Suprapubic skin (tissue), 4 donors: Measurements from ENCODE around the gene TRIM44.

Source experiments
- POLR2A ChIP-seq, 2 donors: fragments of 450-650 bp; IDR thresholded peaks; one replicate each; pipeline ENCODE4 v1.6.1; 2017; ENCODE audit warnings: antibody characterized with exemption in 2 of 2, mild to moderate bottlenecking in 2 of 2, moderate library complexity in 2 of 2
- POLR2AphosphoS5 ChIP-seq, 3 donors: sonication (generic); formaldehyde crosslinking; IDR thresholded peaks; one replicate each; pipeline ENCODE4 v1.6.1; 2017; ENCODE audit warnings: antibody characterized with exemption in 3 of 3
- TF ChIP-seq, protein P1 (sequence below), 2 donors: fragments of 200-600 bp in 1 of 2; fragments of 450-650 bp in 1 of 2; sonication (generic) in 1 of 2; IDR thresholded peaks; one replicate each; pipeline ENCODE4 v1.5.1; 2016 to 2019; ENCODE audit warnings: antibody characterized with exemption in 2 of 2, mild to moderate bottlenecking in 1 of 2, moderate library complexity in 1 of 2

DNA sequence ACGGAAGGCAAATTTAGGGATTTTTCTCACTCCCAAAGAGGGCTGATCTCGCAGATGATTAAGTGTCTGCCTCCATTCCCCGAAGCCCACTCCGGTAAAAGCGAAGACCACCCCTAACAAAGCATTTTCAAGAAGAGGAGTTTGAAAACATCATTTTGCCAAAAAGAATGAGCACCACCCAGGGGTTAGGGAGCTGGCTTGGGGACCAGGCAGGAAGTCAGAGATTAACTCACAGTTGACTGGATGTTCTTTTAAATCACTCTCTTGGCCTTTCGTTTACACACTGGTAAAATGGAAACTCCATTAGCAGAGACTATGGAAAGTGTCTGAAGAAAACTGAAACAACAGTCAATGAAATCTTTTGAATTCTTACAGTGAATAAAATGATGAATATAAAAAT lies 7.9 kb upstream of the TRIM44 start:
- TF ChIP-seq POLR2A (IDR thresholded peaks at IDR 0.05) (no peak), POLR2AphosphoS5 (IDR thresholded peaks at IDR 0.05) (no peak)
- TF ChIP-seq, protein P1, sequence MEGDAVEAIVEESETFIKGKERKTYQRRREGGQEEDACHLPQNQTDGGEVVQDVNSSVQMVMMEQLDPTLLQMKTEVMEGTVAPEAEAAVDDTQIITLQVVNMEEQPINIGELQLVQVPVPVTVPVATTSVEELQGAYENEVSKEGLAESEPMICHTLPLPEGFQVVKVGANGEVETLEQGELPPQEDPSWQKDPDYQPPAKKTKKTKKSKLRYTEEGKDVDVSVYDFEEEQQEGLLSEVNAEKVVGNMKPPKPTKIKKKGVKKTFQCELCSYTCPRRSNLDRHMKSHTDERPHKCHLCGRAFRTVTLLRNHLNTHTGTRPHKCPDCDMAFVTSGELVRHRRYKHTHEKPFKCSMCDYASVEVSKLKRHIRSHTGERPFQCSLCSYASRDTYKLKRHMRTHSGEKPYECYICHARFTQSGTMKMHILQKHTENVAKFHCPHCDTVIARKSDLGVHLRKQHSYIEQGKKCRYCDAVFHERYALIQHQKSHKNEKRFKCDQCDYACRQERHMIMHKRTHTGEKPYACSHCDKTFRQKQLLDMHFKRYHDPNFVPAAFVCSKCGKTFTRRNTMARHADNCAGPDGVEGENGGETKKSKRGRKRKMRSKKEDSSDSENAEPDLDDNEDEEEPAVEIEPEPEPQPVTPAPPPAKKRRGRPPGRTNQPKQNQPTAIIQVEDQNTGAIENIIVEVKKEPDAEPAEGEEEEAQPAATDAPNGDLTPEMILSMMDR (IDR thresholded peaks at IDR 0.05) = no peak
